ENCODE measurements around the gene SPG7. TPM values are rescaled to one million over a fixed set of nuclear protein-coding genes. Genes with fewer than 3 reads are reported as not detected.

Gene SPG7
- total RNA-seq, 1 experiment from 2014 or later, result 141 TPM

GRCh38 chr16:89593841-89594240 is 85.6 kb downstream of the SPG7 start:
- ChIA-PET CTCF (no interaction called here), POLR2A (no interaction called here)
- Mint-ChIP-seq H3K4me3 (no peak overlapping the region), H3K9me3 (no peaks in the 10 kb centered on the region), H3K4me1 (no peaks in the 10 kb centered on the region), H3K27me3 (ENCODE audit: low read depth) (no peaks in the 10 kb centered on the region), H3K36me3 (peaks cover 10% of the 10 kb centered on the region), H3K27ac (no peak overlapping the region)
- no peak for ATAC-seq
- TF ChIP-seq E2F5 (CRISPR knock-in tag; IDR thresholded peaks at IDR 0.05) (no peak), TCF7 (CRISPR knock-in tag; IDR thresholded peaks at IDR 0.05; ENCODE audit: low read depth) (no peak), GABPB1 (CRISPR knock-in tag; IDR thresholded peaks at IDR 0.05) (no peak), ETV6 (CRISPR knock-in tag; IDR thresholded peaks at IDR 0.05) (no peak), SOX15 (CRISPR knock-in tag; IDR thresholded peaks at IDR 0.05) (no peak), ZBTB43 (CRISPR knock-in tag; IDR thresholded peaks at IDR 0.05) (no peak), JAZF1 (CRISPR knock-in tag; IDR thresholded peaks at IDR 0.05) (no peak)
- DNase-seq (ENCODE audit: low spot score), result no peak

GRCh38 chr16:89595330-89596060 is 87.3 kb downstream of the SPG7 start:
- Mint-ChIP-seq H3K4me1 (0 out of 2 replicates have a peak, but pooled peaks cover 3% of the 10 kb centered on the region), H3K9me3 (no peaks in the 10 kb centered on the region), H3K27ac (peak overlapping the region; percentile 36; the same call in 1 of the 2 replicates), H3K36me3 (peaks cover 6% of the 10 kb centered on the region), H3K27me3 (ENCODE audit: low read depth) (no peaks in the 10 kb centered on the region), H3K4me3 (no peak overlapping the region)
- ChIA-PET CTCF (no interaction called here), POLR2A (no interaction called here)
- DNase-seq (ENCODE audit: low spot score), result no peak
- no peak for ATAC-seq
- no peak for TF ChIP-seq ZNF396 (CRISPR knock-in tag; IDR thresholded peaks at IDR 0.05; ENCODE audit: borderline replicate concordance)
- TF ChIP-seq NFYB (CRISPR knock-in tag; conservative IDR thresholded peaks at IDR 0.05; ENCODE audit: low read depth), result no peak
- TF ChIP-seq MAX (CRISPR knock-in tag; IDR thresholded peaks at IDR 0.05), result no peak
- no peak for TF ChIP-seq KAT7 (CRISPR knock-in tag; IDR thresholded peaks at IDR 0.05; ENCODE audit: borderline replicate concordance)
- TF ChIP-seq E2F4 (CRISPR knock-in tag; IDR thresholded peaks at IDR 0.05; ENCODE audit: borderline replicate concordance, low read depth), result no peak
- no peak for TF ChIP-seq E2F5 (CRISPR knock-in tag; IDR thresholded peaks at IDR 0.05)
- TF ChIP-seq ATF6 (CRISPR knock-in tag; IDR thresholded peaks at IDR 0.05), result no peak
- TF ChIP-seq ZNF512 (CRISPR knock-in tag; IDR thresholded peaks at IDR 0.05; ENCODE audit: borderline replicate concordance), result no peak
- no peak for TF ChIP-seq NR3C1 (CRISPR knock-in tag; conservative IDR thresholded peaks at IDR 0.05; ENCODE audit: low read depth)
- TF ChIP-seq ZNF121 (CRISPR knock-in tag; IDR thresholded peaks at IDR 0.05), result no peak
- TF ChIP-seq ESRRA (CRISPR knock-in tag; IDR thresholded peaks at IDR 0.05; ENCODE audit: borderline replicate concordance), result no peak
- no peak for TF ChIP-seq AR (CRISPR knock-in tag; IDR thresholded peaks at IDR 0.05)
- no peak for TF ChIP-seq ZBTB43 (CRISPR knock-in tag; IDR thresholded peaks at IDR 0.05)
- no peak for TF ChIP-seq ATF1 (CRISPR knock-in tag; IDR thresholded peaks at IDR 0.05)

Measured in WTC11 (cell line).